ENCODE results near the gene GAREM1. TPM values are rescaled to one million over a fixed set of nuclear protein-coding genes. Genes with fewer than 3 reads are reported as not detected.

Gene GAREM1
- total RNA-seq, 1 donor = 0.86 TPM

DNA sequence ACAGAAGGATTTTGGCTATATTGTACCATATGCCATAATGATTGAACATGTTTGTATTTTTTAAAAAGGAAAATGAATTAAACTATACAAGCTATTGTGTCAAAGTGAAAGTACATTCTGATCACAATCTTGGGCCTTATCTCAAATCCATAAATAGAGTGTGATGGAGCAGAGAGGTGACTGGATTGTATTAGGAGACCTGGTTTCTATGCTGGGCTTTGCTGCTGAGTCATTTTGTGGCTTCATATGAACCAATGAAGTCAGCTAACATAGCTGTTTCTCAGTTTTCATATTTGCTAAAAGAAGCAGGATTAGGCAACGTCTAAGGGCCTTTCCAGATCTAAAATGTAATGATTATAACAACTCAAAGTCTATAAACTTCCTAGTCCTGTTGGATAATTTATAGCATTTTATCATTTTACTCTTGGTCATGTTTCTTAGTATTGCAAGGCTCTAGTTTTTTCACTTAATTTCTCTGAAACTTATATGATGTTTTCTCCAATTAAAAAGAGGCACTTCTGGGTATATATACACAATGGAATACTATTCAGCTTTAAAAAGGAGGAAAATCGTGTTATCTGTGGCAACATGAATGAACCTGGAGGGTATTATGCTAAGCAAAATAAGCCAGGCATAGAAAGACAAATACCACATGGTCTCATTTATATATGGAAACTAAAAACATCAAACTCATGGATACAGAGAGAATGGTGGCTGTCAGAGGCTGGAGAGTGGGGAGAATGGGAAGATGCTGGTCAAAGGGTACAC, 168.5 kb downstream of the GAREM1 start:
- H3K4me3 ChIP-seq (ENCODE audit: low read depth, low read length) = no peak overlapping the region
- no peak for TF ChIP-seq CTCF (IDR thresholded peaks at IDR 0.05; ENCODE audit: insufficient read depth, low read depth, low read length)

GRCh38 chr18:32301361-32301760, 169.3 kb downstream of the GAREM1 start:
- no peak for DNase-seq (ENCODE audit: low read depth)
- no peak for TF ChIP-seq CTCF (IDR thresholded peaks at IDR 0.05; ENCODE audit: insufficient read depth, low read depth, low read length)
- no peak overlapping the region for H3K4me3 ChIP-seq (ENCODE audit: low read depth, low read length)

More for the DNA sequence above, 168.5 kb downstream of the GAREM1 start:
- peak; percentile 66 for DNase-seq (ENCODE audit: low read depth)

DNA sequence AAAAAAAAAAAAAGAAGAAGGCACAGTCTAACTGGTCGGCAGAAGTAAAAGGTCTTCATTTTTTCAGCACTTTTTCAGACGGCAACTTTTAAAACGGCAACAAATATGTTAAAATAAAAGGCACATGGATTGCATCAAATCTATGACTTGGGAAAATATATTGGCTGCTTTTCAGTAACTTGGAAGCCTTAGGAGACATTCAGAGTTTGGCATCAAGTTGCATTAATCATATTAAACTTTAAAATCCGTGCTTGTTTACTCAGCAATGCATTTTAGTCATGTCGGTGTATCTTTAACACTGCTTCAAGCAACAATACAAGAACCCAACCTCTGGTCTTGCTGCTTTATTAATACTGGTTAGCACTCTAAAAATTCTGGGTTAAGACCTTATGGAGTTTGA, 169.8 kb downstream of the GAREM1 start:
- DNase-seq (ENCODE audit: low read depth) = peak; percentile 17
- no peak overlapping the region for H3K4me3 ChIP-seq (ENCODE audit: low read depth, low read length)
- no peak for TF ChIP-seq CTCF (IDR thresholded peaks at IDR 0.05; ENCODE audit: insufficient read depth, low read depth, low read length)

DNA sequence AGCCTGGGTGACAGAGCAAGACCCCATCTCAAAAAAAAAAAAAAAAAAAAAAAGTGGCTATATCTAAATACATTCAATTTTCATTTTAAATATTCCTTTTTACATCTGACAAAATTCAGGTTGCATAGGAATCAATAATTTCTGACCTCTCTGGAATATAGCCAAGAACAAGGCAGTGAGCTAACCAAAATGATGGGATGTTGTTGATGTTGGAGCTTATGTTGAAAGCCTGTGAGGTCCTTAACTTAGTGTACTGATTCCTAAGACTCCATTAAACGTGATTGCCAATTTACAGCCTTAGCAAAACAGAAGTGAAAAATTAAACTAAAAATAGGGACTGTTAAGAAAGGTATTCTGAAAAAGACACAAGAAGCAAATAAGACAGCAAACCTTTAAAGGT, 171.2 kb downstream of the GAREM1 start:
- TF ChIP-seq CTCF (IDR thresholded peaks at IDR 0.05; ENCODE audit: insufficient read depth, low read depth, low read length) = no peak
- H3K4me3 ChIP-seq (ENCODE audit: low read depth, low read length) = no peak overlapping the region

GRCh38 chr18:32298171-32298667, 172.5 kb downstream of the GAREM1 start:
- no peak overlapping the region for H3K4me3 ChIP-seq (ENCODE audit: low read depth, low read length)
- DNase-seq (ENCODE audit: low read depth) = no peak
- TF ChIP-seq CTCF (IDR thresholded peaks at IDR 0.05; ENCODE audit: insufficient read depth, low read depth, low read length) = no peak

More for the DNA sequence above, 171.2 kb downstream of the GAREM1 start:
- no peak for DNase-seq (ENCODE audit: low read depth)

DNA sequence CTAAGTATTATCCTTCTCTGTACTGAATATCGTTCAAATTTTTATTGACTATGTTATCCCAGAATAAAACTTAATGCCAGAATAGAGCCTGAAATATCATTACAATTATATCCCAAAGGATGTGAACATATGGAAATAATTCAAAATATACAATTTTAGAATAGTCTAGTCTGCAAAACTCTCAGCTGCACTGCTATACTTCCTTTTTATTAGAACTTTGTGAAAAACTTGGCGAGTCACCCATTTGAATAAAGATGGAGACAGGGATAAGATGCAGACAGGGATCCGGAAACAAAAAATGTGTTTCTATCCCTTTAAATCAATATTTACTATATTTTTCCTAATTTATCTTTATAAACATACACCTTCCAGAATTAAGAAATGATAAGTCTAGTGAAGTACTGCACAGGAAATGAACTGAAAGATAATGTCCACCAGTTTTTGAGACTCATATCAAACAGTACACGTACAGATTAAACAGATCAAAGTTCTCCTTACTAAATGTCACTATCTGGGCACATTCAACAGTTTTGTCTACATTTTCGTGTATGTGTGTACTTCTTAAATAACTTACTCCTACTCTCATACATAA, 173.0 kb downstream of the GAREM1 start:
- no peak for TF ChIP-seq CTCF (IDR thresholded peaks at IDR 0.05; ENCODE audit: insufficient read depth, low read depth, low read length)
- no peak overlapping the region for H3K4me3 ChIP-seq (ENCODE audit: low read depth, low read length)
- no peak for DNase-seq (ENCODE audit: low read depth)

Data from fibroblast of villous mesenchyme (primary cell).